ENCODE results near the gene KLHL36.
"Not testable (repeated sequence)": the region's sequence is repeated elsewhere in the genome, so short reads cannot be mapped to it uniquely, and the experiment has no call there.

KLHL36 gene

GRCh38 chr16:84673203-84673535, 24.9 kb downstream of the KLHL36 start:
- no peak for DNase-seq (ENCODE audit: low spot score)

GRCh38 chr16:84673561-84673960, 25.2 kb downstream of the KLHL36 start:
- no peak for DNase-seq (ENCODE audit: low spot score)

GRCh38 chr16:84675423-84675822, 27.1 kb downstream of the KLHL36 start:
- DNase-seq (ENCODE audit: low spot score), result no peak

- no peak for DNase-seq (ENCODE audit: low spot score)
Measured at GRCh38 chr16:84675884-84676283, 27.6 kb downstream of the KLHL36 start.

GRCh38 chr16:84677017-84677803, 28.9 kb downstream of the KLHL36 start:
- no peak for DNase-seq (ENCODE audit: low spot score)

- DNase-seq (ENCODE audit: low spot score), result no peak
Measured at GRCh38 chr16:84677849-84678248, 29.5 kb downstream of the KLHL36 start.

GRCh38 chr16:84678541-84678940, 30.2 kb downstream of the KLHL36 start:
- DNase-seq (ENCODE audit: low spot score), result no peak

GRCh38 chr16:84680165-84680842, 32.0 kb downstream of the KLHL36 start:
- DNase-seq (ENCODE audit: low spot score), result no peak

GRCh38 chr16:84680843-84681629, 32.7 kb downstream of the KLHL36 start:
- DNase-seq (ENCODE audit: low spot score), result no peak

GRCh38 chr16:84683691-84684591, 35.6 kb downstream of the KLHL36 start:
- no peak for DNase-seq (ENCODE audit: low spot score)

- DNase-seq (ENCODE audit: low spot score), result no peak
Measured at GRCh38 chr16:84684592-84684965, 36.3 kb downstream of the KLHL36 start.

GRCh38 chr16:84685210-84685609, 36.9 kb downstream of the KLHL36 start:
- DNase-seq (ENCODE audit: low spot score), result no peak

GRCh38 chr16:84686707-84687298, 38.5 kb downstream of the KLHL36 start:
- DNase-seq (ENCODE audit: low spot score), result no peak

- DNase-seq (ENCODE audit: low spot score), result no peak
Measured at GRCh38 chr16:84687715-84688114, 39.4 kb downstream of the KLHL36 start.

GRCh38 chr16:84688163-84688562, 39.9 kb downstream of the KLHL36 start:
- DNase-seq (ENCODE audit: low spot score), result not testable (repeated sequence)

- DNase-seq (ENCODE audit: low spot score), result no peak
Measured at GRCh38 chr16:84689111-84689510, 40.8 kb downstream of the KLHL36 start.

- no peak for DNase-seq (ENCODE audit: low spot score)
Measured at GRCh38 chr16:84690088-84690819, 41.9 kb downstream of the KLHL36 start.

GRCh38 chr16:84692451-84693214, 44.3 kb downstream of the KLHL36 start:
- DNase-seq (ENCODE audit: low spot score), result no peak

GRCh38 chr16:84693869-84694268, 45.6 kb downstream of the KLHL36 start:
- DNase-seq (ENCODE audit: low spot score), result not testable (repeated sequence)

GRCh38 chr16:84694980-84695379, 46.7 kb downstream of the KLHL36 start:
- DNase-seq (ENCODE audit: low spot score), result no peak
